ENCODE results near the gene KCNK1.
"Not testable (repeated sequence)": the region's sequence is repeated elsewhere in the genome, so short reads cannot be mapped to it uniquely, and the experiment has no call there.

The KCNK1 gene

GRCh38 chr1:233607252-233608119 is 6.4 kb upstream of the KCNK1 start:
- DNase-seq (ENCODE audit: low read depth) = no peak

GRCh38 chr1:233608988-233609387 is 4.9 kb upstream of the KCNK1 start:
- no peak for DNase-seq (ENCODE audit: low read depth)

- no peak for DNase-seq (ENCODE audit: low read depth)
These were observed 4.0 kb upstream of the KCNK1 start for GRCh38 chr1:233609926-233610325.

- DNase-seq (ENCODE audit: low read depth) = no peak
These were observed 3.3 kb upstream of the KCNK1 start for GRCh38 chr1:233610628-233611027.

GRCh38 chr1:233611363-233611762 is 2.5 kb upstream of the KCNK1 start:
- DNase-seq (ENCODE audit: low read depth) = not testable (repeated sequence)

- DNase-seq (ENCODE audit: low read depth) = no peak
These were observed 352 bp downstream of the KCNK1 start for GRCh38 chr1:233614173-233614742.

- DNase-seq (ENCODE audit: low read depth) = no peak
These were observed 1.0 kb downstream of the KCNK1 start for GRCh38 chr1:233614743-233615521.

GRCh38 chr1:233615571-233615970 is 1.7 kb downstream of the KCNK1 start:
- no peak for DNase-seq (ENCODE audit: low read depth)

- no peak for DNase-seq (ENCODE audit: low read depth)
These were observed 3.1 kb downstream of the KCNK1 start for GRCh38 chr1:233617025-233617424.

GRCh38 chr1:233619414-233619813 is 5.5 kb downstream of the KCNK1 start:
- not testable (repeated sequence) for DNase-seq (ENCODE audit: low read depth)

GRCh38 chr1:233620065-233620464 is 6.2 kb downstream of the KCNK1 start:
- no peak for DNase-seq (ENCODE audit: low read depth)

- no peak for DNase-seq (ENCODE audit: low read depth)
These were observed 8.0 kb downstream of the KCNK1 start for GRCh38 chr1:233621923-233622322.

GRCh38 chr1:233624289-233624688 is 10.4 kb downstream of the KCNK1 start:
- DNase-seq (ENCODE audit: low read depth) = no peak

GRCh38 chr1:233625087-233625486 is 11.2 kb downstream of the KCNK1 start:
- DNase-seq (ENCODE audit: low read depth) = no peak

GRCh38 chr1:233625510-233625981 is 11.6 kb downstream of the KCNK1 start:
- no peak for DNase-seq (ENCODE audit: low read depth)

GRCh38 chr1:233627376-233627775 is 13.5 kb downstream of the KCNK1 start:
- no peak for DNase-seq (ENCODE audit: low read depth)

- DNase-seq (ENCODE audit: low read depth) = no peak
These were observed 13.9 kb downstream of the KCNK1 start for GRCh38 chr1:233627823-233628222.

- DNase-seq (ENCODE audit: low read depth) = no peak
These were observed 15.5 kb downstream of the KCNK1 start for GRCh38 chr1:233629305-233629935.

GRCh38 chr1:233631810-233632405 is 18.0 kb downstream of the KCNK1 start:
- DNase-seq (ENCODE audit: low read depth) = no peak

GRCh38 chr1:233632436-233632835 is 18.5 kb downstream of the KCNK1 start:
- DNase-seq (ENCODE audit: low read depth) = no peak

- DNase-seq (ENCODE audit: low read depth) = no peak
These were observed 22.0 kb downstream of the KCNK1 start for GRCh38 chr1:233635765-233636502.

Data from GM04503 (cell line).